Mesendoderm (in vitro differentiated cells): Measurements from ENCODE around the gene KLK6.

ENCODE experiments used
- DNase-seq: peaks from one replicate; pipeline ENCODE4 v3.0.0; 2013
- H2AK5ac ChIP-seq: 2 replicates; pipeline ENCODE4 v1.6.1; 2013; ENCODE audit warnings: low read length, inconsistent platforms
- H2BK120ac ChIP-seq: 2 replicates; pipeline ENCODE4 v1.6.1; 2013; ENCODE audit warnings: low read depth, mild to moderate bottlenecking, low read length, moderate library complexity, mixed read lengths
- H2BK15ac ChIP-seq: replicated peaks from 2 replicates; pipeline ENCODE4 v1.6.1; 2013; ENCODE audit warnings: low read depth, mild to moderate bottlenecking, moderate library complexity
- H2BK5ac ChIP-seq: 2 replicates; pipeline ENCODE4 v1.6.1; 2013; ENCODE audit warnings: low read length, inconsistent platforms
- H3K18ac ChIP-seq: 2 replicates; pipeline ENCODE4 v1.6.1; 2013; ENCODE audit warnings: mild to moderate bottlenecking, low read length, mixed read lengths
- H3K23ac ChIP-seq: one replicate; pipeline ENCODE4 v1.6.1; 2013; ENCODE audit warnings: low read length
- H3K27ac ChIP-seq: 2 replicates; pipeline ENCODE4 v1.5.1; 2013; ENCODE audit warnings: low read depth, mild to moderate bottlenecking, inconsistent platforms, low read length, moderate library complexity
- H3K27me3 ChIP-seq: 2 replicates; pipeline ENCODE4 v1.6.1; 2013; ENCODE audit warnings: low read length, control low read depth, mild to moderate bottlenecking, inconsistent platforms; ENCODE audit not compliant: insufficient read depth, poor library complexity
- H3K36me3 ChIP-seq: 2 replicates; pipeline ENCODE4 v1.6.1; 2013; ENCODE audit warnings: low read length, inconsistent platforms; ENCODE audit not compliant: control insufficient read depth, insufficient read depth
- H3K4ac ChIP-seq: one replicate; pipeline ENCODE4 v1.6.1; 2013; ENCODE audit warnings: low read depth, mild to moderate bottlenecking, low read length, moderate library complexity
- H3K4me1 ChIP-seq: 2 replicates; pipeline ENCODE4 v1.6.1; 2013; ENCODE audit warnings: low read depth, low read length, inconsistent platforms; ENCODE audit not compliant: control insufficient read depth
- H3K4me2 ChIP-seq: 2 replicates; pipeline ENCODE4 v1.6.1; 2013; ENCODE audit warnings: low read length
- H3K4me3 ChIP-seq: 2 replicates; pipeline ENCODE4 v1.5.1; 2013; ENCODE audit warnings: mild to moderate bottlenecking, low read length
- H3K56ac ChIP-seq: one replicate; pipeline ENCODE4 v1.6.1; 2013; ENCODE audit warnings: low read length
- H3K79me1 ChIP-seq: 2 replicates; pipeline ENCODE4 v1.6.1; 2013; ENCODE audit warnings: low read length, inconsistent platforms
- H3K79me2 ChIP-seq: 2 replicates; pipeline ENCODE4 v1.6.1; 2013; ENCODE audit warnings: mild to moderate bottlenecking, low read length; ENCODE audit not compliant: control insufficient read depth, insufficient read depth
- H3K9ac ChIP-seq: 2 replicates; pipeline ENCODE4 v1.6.1; 2013; ENCODE audit warnings: low read length, inconsistent platforms
- H4K5ac ChIP-seq: one replicate; pipeline ENCODE4 v1.6.1; 2013; ENCODE audit warnings: low read length
- H4K8ac ChIP-seq: one replicate; pipeline ENCODE4 v1.6.1; 2013; ENCODE audit warnings: low read depth, mild to moderate bottlenecking, control low read depth, low read length, moderate library complexity
- WGBS: extraction: QIAGEN DNeasy Blood & Tissue Kit; methylation state at CpG from one replicate; pipeline ENCODE4 v1.1.7; 2013; ENCODE audit warnings: low lambda C conversion rate, missing lambda C conversion rate; ENCODE audit not compliant: insufficient coverage; ENCODE audit errors: extremely low coverage; 5-methylcytosine and 5-hydroxymethylcytosine counted together

The KLK6 gene

DNA sequence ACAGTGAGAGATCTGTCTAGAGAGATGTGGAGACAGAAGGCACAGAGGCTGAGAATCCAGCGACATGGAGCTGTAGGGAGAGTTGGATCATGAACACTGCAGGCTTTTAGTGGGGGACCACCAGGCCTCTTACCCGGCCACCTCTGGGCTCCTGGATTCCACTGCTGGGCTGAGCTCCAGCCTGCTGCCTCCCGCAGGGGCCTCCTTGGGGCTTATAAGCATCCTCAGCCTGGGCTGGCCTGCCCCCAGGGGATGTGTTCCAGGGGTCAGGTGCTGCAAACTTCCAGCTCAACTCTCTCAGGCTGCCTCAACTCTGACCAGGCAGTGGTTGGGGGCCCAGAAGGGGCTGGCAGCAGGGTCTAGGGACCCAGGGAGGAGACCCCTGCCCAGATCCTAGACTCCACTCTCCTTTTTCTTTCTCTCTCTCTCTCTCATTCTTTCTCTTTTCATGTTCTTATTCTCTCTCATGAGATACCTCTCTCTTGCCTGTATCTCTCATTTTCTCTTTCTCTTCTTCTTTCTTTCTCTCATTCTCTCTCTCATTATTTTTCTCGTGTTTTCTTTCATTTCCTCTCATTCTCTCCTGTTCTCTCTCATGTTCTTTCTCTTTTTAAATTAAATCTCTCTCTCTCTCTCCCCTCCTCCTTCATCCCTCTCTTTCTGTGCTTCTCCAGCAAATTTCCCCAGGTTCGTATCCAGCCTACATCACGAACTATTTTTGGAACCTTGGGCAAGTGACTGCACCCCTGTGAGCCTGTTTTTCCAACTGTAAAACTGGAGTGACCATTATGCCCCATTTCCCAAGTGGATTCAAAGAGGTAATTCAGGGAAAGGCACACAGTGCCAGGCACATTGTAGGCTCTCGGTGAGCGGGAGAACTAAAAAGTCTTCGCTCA, 57.9 kb downstream of the KLK6 start, which contains the start of gene KLK4:
TSS of gene KLK4 (minus strand) at position 190 of the 896 bp plus-strand sequence. CDS start 657 bp downstream, outside the sequence.
- H3K36me3 ChIP-seq, result no peaks in the 10 kb centered on the region
- no peak within 1 kb of the TSS for H3K4me3 ChIP-seq
- H3K18ac ChIP-seq, result no peak within 1 kb of the TSS
- H2BK5ac ChIP-seq, result no peak within 1 kb of the TSS
- H4K8ac ChIP-seq, result no peak within 1 kb of the TSS
- no peaks in the 10 kb centered on the region for H3K4me1 ChIP-seq
- H3K79me2 ChIP-seq, result no peaks in the 10 kb centered on the region
- H2AK5ac ChIP-seq, result no peak within 1 kb of the TSS
- no peak within 1 kb of the TSS for H2BK15ac ChIP-seq
- no peak for DNase-seq
- peaks cover 17% of the 10 kb centered on the region for H3K27me3 ChIP-seq
- no peak within 1 kb of the TSS for H3K4me2 ChIP-seq
- no peak within 1 kb of the TSS for H2BK120ac ChIP-seq
- H3K23ac ChIP-seq, result no peak within 1 kb of the TSS
- no peak within 1 kb of the TSS for H3K4ac ChIP-seq
- no peak within 1 kb of the TSS for H4K5ac ChIP-seq
- WGBS, result 100% methylated on average over 2 of the region's 9 CpGs
- H3K56ac ChIP-seq, result no peak within 1 kb of the TSS
- H3K9ac ChIP-seq, result no peak within 1 kb of the TSS
- no peak within 1 kb of the TSS for H3K27ac ChIP-seq
- H3K79me1 ChIP-seq, result no peaks in the 10 kb centered on the region

DNA sequence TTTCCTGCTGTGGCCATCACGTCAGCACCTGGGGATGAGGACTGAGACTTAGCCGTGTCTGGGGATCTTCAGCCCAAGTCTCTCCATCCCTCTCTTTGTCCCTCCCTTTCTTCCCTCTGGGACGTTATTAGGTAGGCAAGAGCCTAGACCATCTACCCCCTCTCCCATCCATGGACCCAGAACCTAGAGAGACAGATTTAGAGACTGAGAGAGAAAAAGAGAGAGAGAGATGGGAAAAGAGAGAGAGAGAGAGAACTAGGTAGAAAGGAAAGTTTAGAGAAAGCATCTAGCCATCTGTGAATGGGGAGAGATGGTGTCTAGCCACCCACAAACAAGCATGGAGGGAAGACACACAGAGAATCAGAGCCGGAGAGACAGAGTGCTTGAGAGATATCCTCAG, 58.7 kb downstream of the KLK6 start:
- H3K79me1 ChIP-seq, result no peaks in the 10 kb centered on the region

DNA sequence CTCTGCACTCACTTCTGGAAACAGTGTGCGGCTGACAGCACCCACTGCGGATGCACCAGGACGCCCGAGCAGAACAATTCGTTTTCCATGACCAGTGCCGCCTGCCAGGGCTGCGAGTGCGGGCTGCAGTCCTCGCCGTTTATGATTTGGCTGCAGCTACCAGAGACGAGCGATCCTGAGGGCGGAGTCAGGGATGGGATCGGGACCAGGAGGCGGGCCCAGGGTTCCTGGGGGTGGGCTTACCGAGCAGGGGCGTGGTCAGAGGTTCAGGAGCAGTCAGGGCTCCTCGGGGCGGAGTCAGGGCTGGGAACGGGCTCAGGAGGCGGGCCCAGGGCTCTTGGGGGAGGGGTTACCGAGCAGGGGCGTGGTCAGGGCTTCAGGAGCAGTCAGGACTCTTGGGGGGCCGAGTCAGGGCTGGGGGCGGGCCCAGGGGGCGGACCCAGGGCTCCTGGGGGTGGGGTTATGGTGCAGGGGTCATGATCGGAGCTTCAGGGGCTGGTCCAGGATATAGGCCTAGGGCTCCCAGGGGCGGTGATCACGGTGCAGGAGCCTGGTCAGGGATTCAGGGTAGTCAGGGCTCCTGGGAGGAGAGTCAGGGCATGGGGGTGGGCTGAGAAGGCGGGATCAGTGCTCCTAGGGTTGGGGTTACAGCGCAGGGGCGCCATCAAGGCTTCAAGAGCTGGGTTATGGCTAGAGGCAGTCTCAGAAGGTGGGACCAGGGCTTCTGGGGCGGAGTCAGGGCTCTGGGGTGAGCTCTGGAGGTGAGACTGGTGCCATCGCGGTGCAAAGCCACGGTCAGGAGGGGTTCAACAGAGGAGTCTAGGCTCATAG, 59.9 kb downstream of the KLK6 start:
- no peak overlapping the region for H4K8ac ChIP-seq
- H3K18ac ChIP-seq, result no peak overlapping the region
- peak overlapping the region; percentile 74 for H3K4me2 ChIP-seq
- H3K27ac ChIP-seq, result no peak overlapping the region
- no peaks in the 10 kb centered on the region for H3K79me2 ChIP-seq
- peak; percentile 97 for DNase-seq
- peak overlapping the region; percentile 50 for H3K9ac ChIP-seq
- H3K4ac ChIP-seq, result no peak overlapping the region
- H3K27me3 ChIP-seq, result peaks cover 17% of the 10 kb centered on the region
- H3K36me3 ChIP-seq, result no peaks in the 10 kb centered on the region
- H2BK5ac ChIP-seq, result no peak overlapping the region
- WGBS, result no CpG with 5 or more reads among the region's 36 CpGs
- no peak overlapping the region for H4K5ac ChIP-seq
- no peak overlapping the region for H2BK15ac ChIP-seq
- peak overlapping the region; percentile 73 for H3K56ac ChIP-seq
- no peaks in the 10 kb centered on the region for H3K4me1 ChIP-seq
- H2BK120ac ChIP-seq, result no peak overlapping the region
- no peak overlapping the region for H3K23ac ChIP-seq
- no peaks in the 10 kb centered on the region for H3K79me1 ChIP-seq
- peak overlapping the region; percentile 36 for H3K4me3 ChIP-seq
- no peak overlapping the region for H2AK5ac ChIP-seq

More for the DNA sequence above, 58.7 kb downstream of the KLK6 start:
- Histone ChIP-seq H3K79me2 (no peaks in the 10 kb centered on the region), H3K18ac (no peak overlapping the region), H2AK5ac (no peak overlapping the region), H2BK15ac (no peak overlapping the region), H4K5ac (no peak overlapping the region), H3K4ac (no peak overlapping the region), H2BK120ac (no peak overlapping the region), H3K27ac (no peak overlapping the region), H3K23ac (no peak overlapping the region), H3K4me1 (no peaks in the 10 kb centered on the region), H3K56ac (no peak overlapping the region), H2BK5ac (no peak overlapping the region), H3K27me3 (peaks cover 17% of the 10 kb centered on the region), H3K9ac (no peak overlapping the region), H3K36me3 (no peaks in the 10 kb centered on the region), H3K4me3 (no peak overlapping the region), H4K8ac (no peak overlapping the region), H3K4me2 (no peak overlapping the region)
- DNase-seq, result no peak
- no CpG with 5 or more reads among the region's 4 CpGs for WGBS
